GM08714 (cell line): ENCODE measurements around the gene SPAG16.

Experiments
- H3K4me3 ChIP-seq: fragments of 200-500 bp; sonication (Bioruptor generic); 2 replicates; pipeline ENCODE4 v1.5.1; 2014; ENCODE audit warnings: mild to moderate bottlenecking, low read length, inconsistent platforms
- ZNF274 ChIP-seq: IDR thresholded peaks from 2 replicates; pipeline ENCODE4 v1.6.1; 2012; ENCODE audit warnings: mild to moderate bottlenecking, low read depth, low read length

SPAG16 gene

GRCh38 chr2:214192711-214193110, 908.4 kb downstream of the SPAG16 start:
- no peak overlapping the region for H3K4me3 ChIP-seq
- TF ChIP-seq ZNF274 = no peak

GRCh38 chr2:214193943-214194342, 909.7 kb downstream of the SPAG16 start:
- H3K4me3 ChIP-seq = no peak overlapping the region
- no peak for TF ChIP-seq ZNF274

GRCh38 chr2:214196260-214196659, 912.0 kb downstream of the SPAG16 start:
- H3K4me3 ChIP-seq = no peak overlapping the region
- no peak for TF ChIP-seq ZNF274

- no peak for TF ChIP-seq ZNF274
- H3K4me3 ChIP-seq = no peak overlapping the region
Observed at GRCh38 chr2:214201892-214202291, 917.6 kb downstream of the SPAG16 start.

- no peak for TF ChIP-seq ZNF274
- no peak overlapping the region for H3K4me3 ChIP-seq
Observed at GRCh38 chr2:214203214-214203613, 919.0 kb downstream of the SPAG16 start.

- no peak for TF ChIP-seq ZNF274
- no peak overlapping the region for H3K4me3 ChIP-seq
Observed at GRCh38 chr2:214203744-214204289, 919.6 kb downstream of the SPAG16 start.

- H3K4me3 ChIP-seq = no peak overlapping the region
- TF ChIP-seq ZNF274 = no peak
Observed at GRCh38 chr2:214215107-214215506, 930.8 kb downstream of the SPAG16 start.

- H3K4me3 ChIP-seq = no peak overlapping the region
- no peak for TF ChIP-seq ZNF274
Observed at GRCh38 chr2:214217136-214217535, 932.9 kb downstream of the SPAG16 start.

- H3K4me3 ChIP-seq = no peak overlapping the region
- no peak for TF ChIP-seq ZNF274
Observed at GRCh38 chr2:214217599-214217998, 933.3 kb downstream of the SPAG16 start.

GRCh38 chr2:214220251-214220650, 936.0 kb downstream of the SPAG16 start:
- TF ChIP-seq ZNF274 = no peak
- no peak overlapping the region for H3K4me3 ChIP-seq

GRCh38 chr2:214226061-214226460, 941.8 kb downstream of the SPAG16 start:
- H3K4me3 ChIP-seq = no peak overlapping the region
- no peak for TF ChIP-seq ZNF274

- no peak for TF ChIP-seq ZNF274
- no peak overlapping the region for H3K4me3 ChIP-seq
Observed at GRCh38 chr2:214232271-214232670, 948.0 kb downstream of the SPAG16 start.

- TF ChIP-seq ZNF274 = no peak
- H3K4me3 ChIP-seq = no peak overlapping the region
Observed at GRCh38 chr2:214233164-214233563, 948.9 kb downstream of the SPAG16 start.

- H3K4me3 ChIP-seq = no peak overlapping the region
- no peak for TF ChIP-seq ZNF274
Observed at GRCh38 chr2:214242797-214243196, 958.5 kb downstream of the SPAG16 start.

GRCh38 chr2:214244847-214245246, 960.6 kb downstream of the SPAG16 start:
- no peak overlapping the region for H3K4me3 ChIP-seq
- no peak for TF ChIP-seq ZNF274

GRCh38 chr2:214246417-214246816, 962.2 kb downstream of the SPAG16 start:
- TF ChIP-seq ZNF274 = no peak
- H3K4me3 ChIP-seq = no peak overlapping the region

GRCh38 chr2:214247531-214247930, 963.3 kb downstream of the SPAG16 start:
- H3K4me3 ChIP-seq = no peak overlapping the region
- TF ChIP-seq ZNF274 = no peak
